GM19238 (cell line): ENCODE measurements around the gene CLSTN1.
A peak's percentile ranks its signal among the peaks of the same experiment; 100 is the strongest.
"Not testable (repeated sequence)": the region's sequence is repeated elsewhere in the genome, so short reads cannot be mapped to it uniquely, and the experiment has no call there.

Source experiments
- DNase-seq: peaks from one replicate; pipeline ENCODE4 v3.0.0; 2011; ENCODE audit warnings: low spot score; ENCODE audit not compliant: insufficient read length

Gene CLSTN1

GRCh38 chr1:9826087-9826486, 2.3 kb upstream of the CLSTN1 start:
- no peak for DNase-seq

- peak; percentile 33 for DNase-seq
These were observed 1.6 kb upstream of the CLSTN1 start for GRCh38 chr1:9825093-9826074.

DNA sequence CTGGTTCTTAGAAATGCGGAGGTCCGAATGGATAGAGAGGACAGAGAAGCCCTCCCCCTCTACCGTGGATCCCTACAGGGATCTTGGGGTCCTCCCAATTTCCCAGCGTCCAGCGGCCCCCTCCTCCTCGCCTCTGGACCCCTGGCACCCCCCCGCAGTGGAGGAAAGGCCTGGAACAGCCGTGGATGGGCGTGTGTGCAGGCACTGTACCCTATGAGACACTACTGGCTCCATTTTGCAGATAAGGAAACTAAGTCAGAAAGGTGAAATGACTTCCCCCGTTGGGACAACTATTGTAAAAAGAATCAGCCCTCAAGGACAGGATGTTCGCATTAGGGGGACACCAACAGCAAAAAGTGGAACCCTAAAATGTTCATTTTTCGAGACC, 931 bp upstream of the CLSTN1 start:
- DNase-seq = no peak

GRCh38 chr1:9823693-9823942, 147 bp downstream of the CLSTN1 start:
- no peak for DNase-seq

DNA sequence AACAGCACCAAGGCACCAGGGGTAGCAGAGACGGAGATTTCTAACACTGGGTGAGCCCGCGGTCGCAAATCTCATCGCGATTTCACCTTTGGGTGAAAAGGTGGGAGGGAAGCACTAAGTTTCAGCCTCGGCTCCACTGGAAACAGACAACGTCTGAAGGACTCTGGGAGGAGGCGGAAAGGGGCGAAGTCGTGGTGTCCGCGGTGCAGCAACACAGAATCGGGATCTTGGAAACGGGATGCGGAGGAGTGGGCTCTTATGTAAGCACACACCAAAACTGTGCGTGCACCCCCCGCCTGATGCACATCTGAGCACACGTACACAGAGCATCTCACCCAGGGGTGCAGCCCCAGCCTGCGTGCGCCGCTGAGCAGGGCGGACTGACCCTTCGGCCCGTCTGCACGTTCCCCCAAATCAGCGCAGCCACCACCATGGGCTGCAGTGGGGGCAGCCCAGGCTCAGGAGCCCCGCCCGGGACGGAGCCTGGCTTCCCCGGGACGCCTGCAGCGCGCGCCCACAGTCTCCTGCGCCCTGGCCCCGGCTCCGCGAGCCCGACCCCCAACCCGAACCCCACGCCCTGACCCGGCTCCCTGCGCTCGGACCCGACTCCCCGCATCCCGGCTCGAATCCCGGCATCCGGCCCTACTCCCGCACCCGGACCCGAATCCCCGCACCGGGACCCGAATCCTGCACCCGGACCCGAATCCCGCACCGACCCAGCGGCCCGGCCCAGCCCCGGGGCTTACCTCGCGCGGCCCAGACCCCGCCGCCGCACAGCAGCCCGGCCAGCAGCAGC, 670 bp downstream of the CLSTN1 start:
- peak; percentile 47 for DNase-seq

DNA sequence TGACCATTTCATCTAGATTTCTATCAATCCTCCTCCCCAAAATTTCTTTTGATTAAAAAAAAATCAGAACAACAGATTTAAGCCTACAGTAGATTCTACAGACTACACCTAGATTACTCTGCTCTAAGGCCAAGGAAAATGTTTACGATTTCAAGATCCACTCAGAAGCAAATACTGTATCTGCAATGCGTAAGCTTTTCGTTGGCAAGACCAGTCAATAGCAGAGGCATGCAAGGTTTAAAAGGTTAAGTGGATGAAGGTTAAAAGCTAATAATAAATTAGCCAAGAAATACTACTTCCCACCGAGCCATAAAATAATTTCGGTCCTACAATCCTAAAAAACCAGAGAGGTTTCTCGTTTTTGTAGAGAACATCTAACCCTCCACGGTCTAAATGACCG, 1.3 kb downstream of the CLSTN1 start:
- no peak for DNase-seq

- DNase-seq = no peak
These were observed 2.1 kb downstream of the CLSTN1 start for GRCh38 chr1:9821710-9822109.

DNA sequence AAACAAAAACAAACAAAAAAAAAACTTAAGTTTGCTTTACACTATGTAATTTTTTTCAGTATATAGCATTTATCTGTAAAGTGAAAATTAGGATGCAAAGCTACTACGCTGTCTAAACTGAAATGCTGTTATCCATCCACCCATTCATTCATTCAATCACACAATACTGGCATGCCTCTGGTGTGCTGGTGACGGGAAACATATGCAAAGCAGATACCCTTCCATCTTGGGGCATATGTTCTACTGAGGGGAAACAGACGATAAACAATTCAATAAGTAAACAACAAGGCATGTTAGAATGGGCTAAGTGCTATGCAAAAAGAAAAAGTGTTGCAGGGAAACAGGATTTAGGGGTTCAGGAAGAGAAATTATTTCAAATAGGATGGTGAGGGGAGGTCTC, 3.2 kb downstream of the CLSTN1 start:
- DNase-seq = no peak

DNA sequence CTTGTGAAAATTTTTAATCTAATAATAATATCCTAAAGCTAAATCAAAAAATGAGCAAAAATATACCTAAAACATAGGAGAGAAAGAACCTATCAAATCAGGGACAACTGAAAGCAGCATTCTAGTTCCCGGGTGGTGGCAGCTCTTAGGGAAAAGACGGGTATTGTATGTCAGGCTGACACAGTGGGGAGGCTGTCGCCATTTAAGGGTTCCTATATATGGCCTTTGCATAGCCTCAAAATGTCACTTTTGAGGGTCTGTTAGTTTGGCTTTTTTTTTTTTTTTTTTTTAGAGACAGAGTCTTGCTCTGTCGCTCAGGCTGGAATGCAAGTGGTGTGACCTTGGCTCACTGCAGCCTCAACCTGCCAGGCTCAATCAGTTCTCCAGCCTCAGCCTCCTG, 6.0 kb downstream of the CLSTN1 start:
- DNase-seq = no peak

- DNase-seq = no peak
These were observed 7.6 kb downstream of the CLSTN1 start for GRCh38 chr1:9816199-9816598.

- DNase-seq = no peak
These were observed 8.6 kb downstream of the CLSTN1 start for GRCh38 chr1:9815150-9815549.

DNA sequence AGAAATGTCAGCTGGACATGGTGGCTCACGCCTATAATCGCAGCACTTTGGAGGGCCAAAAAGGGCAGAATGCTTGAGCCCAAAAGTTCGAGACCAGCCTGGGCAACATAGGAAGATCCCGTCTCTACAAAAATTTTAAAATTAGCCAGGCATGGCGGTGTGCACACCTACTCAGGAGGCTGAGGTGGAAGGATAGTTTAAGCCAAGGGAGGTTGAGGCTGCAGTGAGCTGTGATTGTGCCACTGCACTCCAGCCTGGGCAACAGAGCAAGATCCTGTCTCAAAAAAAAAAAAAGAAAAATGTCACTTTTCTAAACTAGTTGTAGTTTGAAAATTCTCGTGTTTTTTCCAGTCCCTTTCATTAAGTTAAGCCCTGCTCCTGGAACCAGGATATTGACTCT, 9.1 kb downstream of the CLSTN1 start:
- DNase-seq = no peak

GRCh38 chr1:9811239-9811966, 12.4 kb downstream of the CLSTN1 start:
- no peak for DNase-seq

- no peak for DNase-seq
These were observed 14.7 kb downstream of the CLSTN1 start for GRCh38 chr1:9809100-9809510.

DNA sequence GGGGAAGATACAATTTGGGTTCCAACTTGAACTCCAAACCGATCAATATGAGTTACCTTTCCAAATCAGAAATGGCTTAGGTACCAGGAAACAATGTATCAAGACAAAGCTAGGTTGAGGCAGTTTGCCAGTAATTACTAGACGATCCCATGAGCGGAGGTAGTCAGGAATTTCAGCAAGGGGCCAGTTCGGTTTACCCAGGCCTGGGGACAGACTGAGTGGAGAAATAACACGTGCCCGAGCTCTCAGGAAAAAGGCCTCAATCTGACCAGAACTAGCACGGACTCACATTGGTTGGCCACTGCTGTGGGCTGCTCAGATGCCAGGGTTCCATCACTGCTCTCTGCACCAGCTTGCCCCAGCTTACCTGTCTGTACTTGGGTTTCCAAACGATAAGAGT, 15.3 kb downstream of the CLSTN1 start:
- no peak for DNase-seq

DNA sequence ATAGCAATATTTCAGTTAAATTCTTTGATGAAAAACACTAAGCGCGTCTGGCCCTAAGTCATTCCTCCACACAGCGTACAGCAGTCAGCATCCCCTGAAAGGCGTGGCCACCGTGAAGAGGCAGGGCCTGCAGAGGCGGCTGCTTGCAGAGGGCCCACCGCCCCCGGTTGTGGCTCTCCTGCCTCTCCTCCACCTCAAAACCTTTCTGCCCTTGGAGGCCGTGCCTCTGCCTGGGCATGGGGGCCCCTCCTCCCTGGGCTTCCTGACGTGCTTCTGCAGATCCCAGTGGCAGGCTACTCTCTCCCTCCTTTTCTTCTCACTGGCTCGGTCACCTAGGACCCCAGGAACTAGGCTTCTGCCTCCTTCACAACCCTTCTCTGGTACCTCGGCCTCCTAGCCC, 16.2 kb downstream of the CLSTN1 start:
- no peak for DNase-seq

DNA sequence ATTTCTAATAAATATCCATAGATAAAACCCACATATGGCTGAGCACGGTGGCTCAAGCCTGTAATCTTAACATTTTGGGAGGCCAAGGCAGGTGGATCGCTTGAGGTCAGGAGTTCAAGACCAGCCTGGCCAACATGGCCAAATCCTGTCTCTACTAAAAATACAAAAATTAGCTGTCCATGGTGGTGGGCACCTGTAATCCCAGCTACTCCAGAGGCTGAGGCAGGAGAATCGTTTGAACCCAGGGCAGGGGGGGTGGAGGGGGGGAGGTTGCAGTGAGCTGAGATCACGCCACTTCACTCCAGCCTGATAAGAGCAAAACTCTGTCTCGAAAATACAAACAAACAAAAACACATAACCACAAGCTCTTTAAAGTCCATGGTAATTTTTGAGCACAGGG, 17.8 kb downstream of the CLSTN1 start:
- not testable (repeated sequence) for DNase-seq

DNA sequence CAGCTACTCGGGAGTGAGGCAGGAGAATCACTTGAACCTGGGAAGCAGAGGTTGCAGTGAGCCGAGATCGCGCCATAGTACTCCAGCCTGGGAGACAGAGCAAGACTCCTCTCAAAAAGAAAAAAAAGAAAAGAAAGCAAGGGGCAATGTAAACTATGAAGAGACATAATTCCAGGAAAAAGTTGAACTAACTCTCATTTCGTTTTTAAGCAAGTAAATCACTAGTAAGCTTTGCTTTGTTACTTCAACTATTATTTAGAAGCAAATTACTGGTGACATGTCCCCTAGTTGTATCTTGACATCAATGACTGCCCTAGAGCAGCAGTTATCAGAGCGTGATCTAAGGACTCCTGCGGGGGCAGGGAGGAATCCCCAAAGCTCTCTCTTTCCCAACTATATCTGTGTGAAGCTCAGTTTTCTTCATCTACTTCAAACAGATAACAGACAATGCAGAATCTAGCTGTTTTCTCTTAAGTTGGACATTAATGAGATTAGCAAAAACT, 18.7 kb downstream of the CLSTN1 start:
- DNase-seq = no peak

DNA sequence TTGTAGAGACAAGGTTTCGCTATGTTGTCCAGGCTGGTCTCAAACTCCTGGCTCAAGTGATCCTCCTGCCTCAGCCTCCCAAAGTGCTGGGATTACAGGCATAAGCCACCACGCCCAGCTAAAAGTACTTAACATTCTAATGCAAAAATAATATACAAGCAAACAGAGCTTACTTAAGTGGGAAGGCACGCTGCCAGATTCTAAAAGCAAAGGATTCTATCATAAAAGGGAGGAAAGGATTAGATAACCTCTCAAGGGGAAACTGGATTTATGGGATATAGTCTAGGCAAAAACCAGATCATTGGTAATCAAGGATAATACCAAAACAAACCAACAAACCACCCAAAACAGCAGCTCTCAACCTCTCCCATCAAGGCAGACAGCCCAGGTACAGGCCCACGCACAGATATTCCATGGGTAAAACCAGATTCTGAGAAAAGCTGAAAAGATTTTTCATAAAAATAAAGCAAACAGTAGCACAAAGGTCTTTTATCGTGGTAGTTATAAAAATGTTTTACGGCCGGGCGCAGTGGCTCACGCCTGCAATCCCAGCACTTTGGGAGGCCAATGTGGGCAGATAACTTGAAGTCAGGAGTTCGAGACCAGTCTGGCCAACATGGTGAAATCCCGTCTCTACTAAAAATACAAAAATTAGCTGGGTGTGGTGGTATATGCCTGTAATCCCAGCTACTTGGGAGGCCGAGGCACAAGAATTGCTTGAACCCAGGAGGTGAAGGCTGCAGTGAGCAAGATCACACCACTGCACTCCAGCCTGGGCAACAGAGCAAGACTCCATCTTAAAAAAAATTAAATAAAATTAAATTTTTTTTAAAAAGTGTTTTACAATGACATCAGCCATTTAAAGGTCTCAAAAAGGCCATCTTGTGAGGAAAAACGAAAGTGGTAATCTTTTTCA, 20.5 kb downstream of the CLSTN1 start:
- DNase-seq = not testable (repeated sequence)

DNA sequence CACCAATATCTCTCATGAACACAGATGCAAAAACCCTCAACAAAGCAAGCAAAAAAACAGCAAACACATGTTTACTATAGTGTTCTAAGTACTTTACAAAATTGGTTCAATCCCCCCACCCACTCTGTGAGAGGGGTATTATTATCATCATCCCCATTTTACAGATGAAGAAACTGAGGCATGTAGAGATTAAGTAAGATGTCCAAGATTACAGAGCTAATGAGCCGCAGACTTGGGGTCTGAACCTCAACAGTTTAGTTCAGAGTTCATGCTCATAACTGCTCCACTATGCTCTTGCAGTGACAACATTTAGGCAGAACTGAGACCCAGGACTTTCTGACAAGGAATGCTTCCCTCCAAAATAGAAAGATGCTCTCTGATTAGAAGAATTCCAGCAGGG, 21.9 kb downstream of the CLSTN1 start:
- DNase-seq = no peak
